GM21390 (cell line): ENCODE measurements around the gene AKAP13.
"Not testable (repeated sequence)": the region's sequence is repeated elsewhere in the genome, so short reads cannot be mapped to it uniquely, and the experiment has no call there.

Experiments
- ATAC-seq: cut with Tn5 transposase; IDR thresholded peaks from one replicate; pipeline ENCODE4 v1.9.1; 2021; ENCODE audit not compliant: unreplicated experiment

AKAP13 gene

DNA sequence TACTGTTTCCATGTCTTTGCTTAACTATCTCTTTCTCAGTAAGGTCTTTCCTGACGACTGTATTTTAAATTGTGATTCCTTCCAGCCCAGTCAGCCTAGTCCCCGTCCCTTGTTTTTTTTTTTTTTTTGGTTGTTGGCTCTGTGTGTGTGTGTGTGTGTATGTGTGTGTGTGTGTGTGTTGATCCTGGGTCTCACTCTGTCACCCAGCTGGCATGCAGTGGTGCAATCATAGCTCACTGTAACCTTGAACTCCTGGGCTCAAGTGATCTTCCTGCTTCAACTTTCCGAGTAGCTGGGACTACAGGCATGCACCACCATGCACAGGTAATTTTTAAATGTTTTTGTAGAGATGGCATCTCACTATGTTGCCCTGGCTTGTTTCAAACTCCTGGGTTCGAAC is 31.3 kb upstream of the AKAP13 start:
- ATAC-seq, result not testable (repeated sequence)

GRCh38 chr15:85350395-85350794 is 30.0 kb upstream of the AKAP13 start:
- no peak for ATAC-seq

DNA sequence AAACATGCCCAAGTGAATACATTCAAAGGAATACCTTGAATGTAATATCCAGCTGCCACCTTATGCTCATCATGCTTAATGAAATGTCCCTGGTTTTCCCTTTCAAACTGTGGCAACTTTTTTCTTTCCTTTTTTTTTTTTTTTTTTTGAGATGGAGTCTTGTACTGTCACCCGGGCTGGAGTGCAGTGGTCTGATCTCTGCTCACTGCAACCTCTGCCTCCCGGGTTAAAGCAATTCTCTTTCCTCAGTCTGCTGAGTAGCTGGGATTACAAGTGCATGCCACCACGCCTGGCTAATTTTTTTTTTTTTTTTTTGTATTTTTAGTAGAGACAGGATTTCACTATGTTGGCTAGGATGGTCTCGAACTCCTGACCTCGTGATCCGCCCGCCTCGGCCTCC is 28.9 kb upstream of the AKAP13 start:
- not testable (repeated sequence) for ATAC-seq

DNA sequence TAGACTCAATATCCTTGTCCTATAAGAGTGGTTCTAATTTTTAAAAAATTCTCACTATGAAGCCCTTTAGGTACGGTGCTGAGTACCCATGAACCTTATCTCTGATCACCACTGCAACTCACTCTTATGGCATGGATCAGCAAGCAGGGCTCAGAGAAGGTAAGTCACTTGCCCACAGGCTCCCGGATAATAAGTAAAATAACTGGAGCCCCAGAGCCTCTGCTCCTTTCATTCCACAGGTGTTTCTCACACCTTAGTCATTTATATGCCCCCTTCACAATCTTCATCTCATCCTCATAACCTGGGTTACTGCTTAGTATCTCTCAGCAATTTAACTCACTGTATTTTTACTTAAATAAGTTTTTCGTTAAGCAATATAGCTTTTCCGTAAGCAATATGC is 28.4 kb upstream of the AKAP13 start:
- ATAC-seq, result no peak

DNA sequence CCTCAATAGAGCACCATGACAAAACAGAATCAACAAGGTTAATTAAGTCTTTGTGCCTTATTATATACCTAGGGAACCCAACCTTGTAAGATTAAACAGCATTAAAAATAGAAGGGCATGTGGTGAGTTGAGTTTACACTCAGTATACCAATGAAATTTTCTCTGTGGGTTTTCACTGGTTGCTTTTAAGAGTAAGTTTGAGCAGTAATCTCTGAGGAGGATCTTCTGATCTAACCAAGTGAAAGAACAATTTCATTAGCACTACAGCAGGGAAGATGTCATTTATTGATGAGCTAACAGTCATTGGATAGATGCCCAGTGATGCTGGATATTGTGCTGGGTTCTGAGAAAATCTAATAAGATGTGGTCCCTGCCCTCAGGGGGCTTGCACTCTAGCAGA is 26.9 kb upstream of the AKAP13 start:
- ATAC-seq, result no peak

GRCh38 chr15:85354461-85354860 is 25.9 kb upstream of the AKAP13 start:
- ATAC-seq, result no peak

- no peak for ATAC-seq
These were observed 25.5 kb upstream of the AKAP13 start for GRCh38 chr15:85354948-85355347.

GRCh38 chr15:85356276-85356675 is 24.1 kb upstream of the AKAP13 start:
- no peak for ATAC-seq

- ATAC-seq, result peak; percentile 90
These were observed 19.1 kb upstream of the AKAP13 start for GRCh38 chr15:85361323-85361722.

DNA sequence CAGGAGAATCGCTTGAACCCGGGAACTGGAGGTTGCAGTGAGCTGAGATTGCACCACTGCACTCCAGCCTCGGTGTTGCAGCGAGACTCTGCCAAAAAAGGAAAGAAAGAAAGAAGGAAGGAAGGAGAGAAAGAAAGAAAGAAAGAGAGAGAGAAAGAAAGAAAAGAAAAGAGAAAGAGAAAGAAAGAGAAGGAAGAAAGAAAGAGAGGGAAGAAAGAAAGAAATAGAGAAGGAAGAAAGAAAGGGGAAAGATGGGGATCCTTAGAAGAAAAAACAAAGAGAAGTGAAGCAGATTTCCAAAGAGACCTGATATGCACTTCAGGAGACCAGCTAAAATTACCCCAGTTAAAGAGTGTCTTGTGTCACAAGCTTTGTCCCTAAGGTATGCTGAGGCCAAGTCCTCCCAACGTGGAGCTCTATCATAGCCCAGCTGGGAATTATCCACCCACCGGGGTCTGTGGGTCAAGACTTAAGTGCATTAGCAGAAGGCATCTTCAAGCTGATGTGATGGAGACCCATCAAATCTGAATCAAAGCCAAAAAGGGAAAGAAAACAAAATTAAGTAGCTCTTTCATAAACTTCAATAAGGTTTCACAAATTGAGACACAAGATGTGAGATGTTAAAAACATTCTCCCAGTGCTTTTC is 17.8 kb upstream of the AKAP13 start:
- ATAC-seq, result no peak

DNA sequence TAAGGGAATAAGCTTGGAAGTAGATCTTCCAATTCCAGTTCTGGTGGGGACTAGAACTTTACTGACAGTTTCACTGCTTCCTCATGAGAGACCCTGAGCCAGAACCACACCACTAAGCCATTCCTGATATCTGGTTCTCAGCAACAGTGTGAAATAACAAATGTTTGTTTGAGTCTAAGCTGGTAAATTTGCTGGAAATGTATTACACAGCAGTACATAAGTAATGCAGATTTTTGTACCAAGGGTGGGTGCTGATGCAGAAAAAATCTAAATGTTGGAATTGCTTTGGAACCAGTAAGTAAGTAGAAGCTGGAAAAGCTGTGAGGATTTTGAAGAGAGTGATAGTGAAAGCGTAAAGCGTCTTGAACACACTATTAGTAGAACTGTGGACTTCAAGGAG is 14.4 kb upstream of the AKAP13 start:
- no peak for ATAC-seq

DNA sequence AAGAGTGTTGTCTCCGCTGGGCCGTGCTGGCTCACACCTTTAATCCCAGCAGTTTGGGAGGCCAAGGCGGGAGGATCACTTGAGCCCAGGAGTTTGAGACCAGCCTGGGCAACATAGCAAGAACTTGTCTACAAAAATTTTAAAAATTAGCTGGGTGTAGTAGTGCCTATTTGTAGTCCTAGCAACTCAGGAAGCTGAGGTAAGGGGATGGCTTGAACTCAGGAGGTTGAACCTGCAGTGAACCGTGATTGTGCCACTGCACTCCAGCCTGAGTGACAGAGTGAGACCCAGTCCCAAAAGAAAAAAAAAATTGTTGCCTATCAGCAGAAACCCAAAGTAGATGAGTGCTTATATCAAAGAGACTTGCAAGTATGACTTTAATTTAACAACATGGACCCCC is 12.7 kb upstream of the AKAP13 start:
- ATAC-seq, result no peak

DNA sequence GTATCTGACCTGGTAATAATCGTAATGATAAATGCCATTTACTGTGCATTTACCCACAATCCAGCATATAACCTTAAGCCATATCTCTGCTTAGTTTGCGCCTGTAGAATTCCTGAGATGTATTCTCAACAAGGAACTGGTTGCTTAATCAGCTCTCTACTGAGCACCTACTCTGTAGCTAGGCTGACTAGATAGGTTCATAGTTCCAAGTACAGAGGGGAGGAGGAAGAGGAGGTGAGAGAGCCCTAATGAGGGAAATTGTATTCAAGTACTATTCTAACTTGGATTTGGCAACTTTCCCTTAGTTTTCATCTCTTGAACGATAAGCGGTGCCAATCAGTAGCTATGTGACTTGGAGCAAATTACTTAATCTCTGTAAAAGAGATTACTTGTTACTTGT is 5.6 kb upstream of the AKAP13 start:
- no peak for ATAC-seq

GRCh38 chr15:85377269-85377668 is 3.1 kb upstream of the AKAP13 start:
- ATAC-seq, result no peak

- no peak for ATAC-seq
These were observed 2.4 kb upstream of the AKAP13 start for GRCh38 chr15:85377986-85378385.

DNA sequence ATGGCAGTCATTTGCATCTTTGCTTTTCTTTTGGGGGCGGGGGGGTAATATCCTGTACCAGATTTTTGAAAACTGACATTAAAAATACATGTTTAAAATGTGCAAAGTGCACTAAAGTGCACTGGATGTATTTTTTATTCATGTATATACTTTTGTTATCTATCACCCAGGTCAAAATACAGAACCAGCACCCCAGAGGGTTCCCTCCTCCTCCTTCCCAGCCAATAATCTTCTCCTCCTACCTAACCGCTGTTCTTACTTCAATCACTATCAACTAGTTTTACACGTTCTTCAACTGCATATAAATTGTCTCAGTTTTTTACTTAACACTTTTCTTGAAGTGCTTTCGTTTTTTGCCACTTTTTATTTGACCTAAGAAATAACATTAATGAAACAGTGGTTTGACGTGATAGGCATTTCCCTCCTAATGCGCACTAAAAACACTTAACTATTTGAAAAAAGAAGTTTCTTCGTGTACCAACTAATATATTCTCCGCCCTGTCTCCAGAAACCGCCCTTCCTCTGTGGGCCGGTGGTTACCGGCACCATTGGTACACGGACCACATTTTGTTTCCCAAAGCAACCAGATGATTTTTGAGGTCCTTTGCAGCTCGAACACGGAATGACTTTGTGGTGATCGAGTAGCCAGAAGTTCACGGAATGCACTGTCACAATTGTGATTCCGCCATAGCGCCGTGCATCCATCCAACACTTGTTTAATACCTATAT is 836 bp upstream of the AKAP13 start:
- ATAC-seq, result no peak

- peak; percentile 41 for ATAC-seq
These were observed 624 bp downstream of the AKAP13 start for GRCh38 chr15:85380812-85381642.

GRCh38 chr15:85381850-85382751 is 1.7 kb downstream of the AKAP13 start:
- no peak for ATAC-seq

GRCh38 chr15:85382942-85383341 is 2.5 kb downstream of the AKAP13 start:
- no peak for ATAC-seq

- no peak for ATAC-seq
These were observed 3.2 kb downstream of the AKAP13 start for GRCh38 chr15:85383470-85384148.
